RPMI7951 (cell line): ENCODE data around the gene PADI3. TPM values are rescaled to one million over a fixed set of nuclear protein-coding genes. Genes with fewer than 3 reads are reported as not detected.
"Not testable (repeated sequence)": the region's sequence is repeated elsewhere in the genome, so short reads cannot be mapped to it uniquely, and the experiment has no call there.

Experiments used
- DNase-seq: peaks from one replicate; pipeline ENCODE4 v3.0.0-alpha.2; 2012; ENCODE audit warnings: low read depth
- total RNA-seq: library from RNA; depleted of rRNA; stranded (reverse); fragments of >200 nt; shearing (Covaris generic); gene quantifications from 2 replicates; pipeline ENCODE4 v1.2.3, GENCODE V29; 2014

The PADI3 gene
- total RNA-seq, 1 experiment from 2014 or later, result 48.8 TPM

DNA sequence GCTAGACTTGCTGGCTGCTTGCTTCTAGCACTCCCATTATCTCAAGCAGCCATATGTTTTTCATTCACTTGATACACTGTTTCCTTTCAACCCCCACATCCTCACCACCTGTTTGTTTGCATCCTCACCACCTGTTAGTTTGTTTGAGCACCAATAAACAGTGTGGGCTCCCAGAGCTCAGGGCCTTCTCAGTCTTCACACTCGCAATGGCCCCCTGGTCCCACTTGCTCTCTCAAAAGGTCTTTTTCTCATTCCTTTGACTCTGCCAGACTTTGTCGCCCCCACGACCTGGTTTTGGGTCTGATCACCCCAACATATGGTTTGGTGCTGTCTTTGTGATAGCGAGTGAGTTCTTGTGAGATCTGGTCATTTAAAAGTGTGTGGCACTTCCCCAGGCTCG lies 52.9 kb downstream of the PADI3 start:
- no peak for DNase-seq

DNA sequence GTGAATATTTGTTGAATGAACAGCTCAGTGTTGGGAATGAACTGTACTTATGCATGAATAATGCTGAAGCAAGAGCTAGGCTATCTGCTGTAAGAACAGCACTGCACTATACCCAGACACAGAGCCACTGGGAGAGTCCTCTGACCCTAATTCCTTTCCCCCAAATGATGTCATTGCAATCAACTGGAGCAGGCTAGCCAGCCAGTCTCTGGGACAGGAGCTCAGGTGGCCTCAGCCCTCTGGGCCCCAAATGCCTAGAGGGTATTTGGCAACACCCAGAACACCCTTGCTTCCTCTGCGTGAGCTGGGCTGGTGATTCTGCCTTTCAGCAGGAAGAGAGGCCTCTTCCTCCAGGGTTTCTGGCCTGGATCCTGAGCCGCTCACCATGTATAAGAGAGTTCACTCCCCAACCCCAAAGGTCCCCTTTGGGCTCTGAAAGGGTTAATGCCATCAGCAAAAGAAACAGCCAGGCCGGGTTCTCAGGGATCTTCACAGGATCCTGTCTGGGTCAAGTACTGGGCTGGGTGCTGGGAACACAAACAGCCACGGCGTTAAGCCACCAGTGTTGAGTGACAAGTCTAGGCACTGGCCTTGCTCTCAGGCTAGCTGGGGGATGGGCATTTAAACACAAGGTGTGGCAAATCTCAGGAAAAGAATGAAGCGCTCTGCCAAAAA lies 55.4 kb downstream of the PADI3 start:
- peak; percentile 90 for DNase-seq

DNA sequence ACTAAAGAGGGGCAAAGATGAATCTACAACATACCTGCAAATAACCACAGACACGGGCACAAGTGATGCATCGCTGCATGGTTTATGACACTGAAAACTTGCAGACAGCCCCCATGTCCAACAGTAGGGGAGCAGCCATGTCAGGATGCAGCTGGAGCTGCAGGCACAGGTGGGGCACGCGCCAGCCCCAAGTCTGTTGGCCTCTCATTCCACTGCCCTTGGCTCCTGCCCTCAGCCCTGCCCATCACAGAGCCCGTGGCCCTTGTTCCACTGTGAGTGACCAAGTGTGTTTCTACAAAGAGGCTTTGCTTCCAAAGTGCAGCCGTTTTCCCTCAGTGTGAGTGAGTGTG lies 55.9 kb downstream of the PADI3 start:
- DNase-seq, result no peak

DNA sequence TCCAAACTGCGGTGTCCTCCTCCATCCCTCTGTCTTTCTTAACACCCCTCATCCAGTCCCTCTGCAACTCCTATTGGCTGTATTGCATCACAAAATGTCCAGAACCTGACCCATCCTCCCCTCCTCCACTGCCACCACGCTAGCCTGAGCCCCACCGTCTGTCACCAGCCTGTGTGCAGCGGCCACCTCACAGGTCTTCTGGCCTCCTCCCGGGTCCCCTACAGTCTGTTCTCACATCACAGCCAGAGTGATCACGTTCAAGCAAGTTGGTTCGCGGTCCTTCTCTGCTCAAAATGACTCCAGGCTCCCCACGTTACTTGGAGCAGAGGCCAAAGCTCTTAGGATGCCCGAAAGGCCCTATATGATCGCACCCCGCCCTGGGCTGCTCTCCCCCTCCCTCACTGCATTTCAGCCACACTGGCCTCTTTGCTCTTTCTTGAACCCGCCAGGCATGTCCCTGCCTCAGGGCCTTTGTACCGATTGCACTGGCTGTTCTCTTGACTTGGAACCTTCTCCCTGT lies 56.7 kb downstream of the PADI3 start:
- no peak for DNase-seq

DNA sequence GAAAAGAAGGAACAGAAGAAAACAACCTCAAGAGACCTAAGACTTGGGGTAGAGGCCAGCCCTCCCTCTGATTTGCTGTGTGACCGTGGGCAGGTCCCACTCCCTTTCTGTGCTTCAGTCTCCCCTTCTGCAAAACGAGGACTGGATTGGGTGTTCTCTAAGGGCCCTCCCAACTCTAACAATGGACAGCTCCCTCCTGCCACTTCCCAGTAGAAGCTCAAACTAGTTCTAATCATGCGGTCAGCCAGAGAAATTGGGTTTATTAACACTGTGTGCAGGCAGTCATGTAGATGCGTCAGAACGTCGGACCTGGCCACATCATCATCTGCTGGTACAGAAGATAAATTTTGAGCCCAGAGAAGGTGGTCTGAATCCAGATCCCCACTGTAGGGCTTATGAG lies 57.5 kb downstream of the PADI3 start:
- DNase-seq, result peak; percentile 53

DNA sequence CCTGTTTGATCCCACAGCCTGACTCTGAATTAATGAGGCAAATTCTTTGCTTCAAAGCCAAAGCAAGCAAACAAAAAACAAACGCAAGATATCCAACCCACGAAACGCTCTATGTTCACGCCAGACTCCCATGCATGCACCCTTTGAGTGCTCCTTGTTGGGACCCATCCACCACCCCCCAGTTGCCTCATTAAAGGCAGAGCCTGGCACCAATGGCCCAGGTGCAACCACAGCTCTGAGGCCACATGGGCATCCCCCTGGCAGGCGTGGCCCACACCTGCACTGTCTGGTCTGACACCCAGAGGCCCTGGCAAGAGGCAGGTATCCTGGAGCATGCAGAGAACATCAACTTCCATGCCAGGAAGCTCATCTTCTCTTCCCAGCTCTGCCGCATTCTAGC lies 58.0 kb downstream of the PADI3 start:
- no peak for DNase-seq

DNA sequence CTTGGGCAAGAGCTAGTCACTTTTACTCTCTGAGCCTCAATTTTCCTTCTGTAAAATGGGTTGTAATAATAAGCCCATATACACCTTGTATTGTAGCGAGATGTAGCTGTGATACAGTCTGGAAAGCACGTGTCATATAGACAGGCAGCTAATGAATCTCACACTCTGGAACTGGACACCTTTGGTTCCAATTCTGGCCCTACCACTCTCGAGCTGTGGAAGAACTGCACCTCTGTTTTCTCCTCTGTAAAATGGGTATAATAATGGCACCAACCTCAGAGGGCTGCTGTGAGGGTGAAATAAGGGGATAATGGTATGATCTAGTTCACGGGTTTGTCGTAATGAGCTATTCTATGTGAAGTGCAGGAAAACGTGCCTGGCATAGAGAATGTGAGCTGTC lies 58.4 kb downstream of the PADI3 start:
- DNase-seq, result no peak

DNA sequence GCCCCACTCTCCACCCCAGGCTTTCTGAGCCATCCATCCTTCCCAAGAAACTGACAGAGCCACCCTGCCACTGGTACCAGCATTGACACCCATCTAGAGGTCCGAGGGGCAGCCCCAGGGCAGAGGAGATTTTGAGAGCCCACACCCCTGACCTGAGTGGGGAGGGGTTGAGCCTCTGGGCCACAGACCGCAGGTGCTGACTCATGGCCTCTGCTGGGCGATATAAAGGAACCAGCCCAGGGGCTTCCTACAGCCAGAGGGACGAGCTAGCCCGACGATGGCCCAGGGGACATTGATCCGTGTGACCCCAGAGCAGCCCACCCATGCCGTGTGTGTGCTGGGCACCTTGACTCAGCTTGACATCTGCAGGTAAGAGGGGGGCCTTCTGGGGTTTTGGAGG lies 59.0 kb downstream of the PADI3 start, which contains the start of gene PADI4:
Gene PADI4 (plus strand): TSS at position 252 of the 400 bp plus-strand sequence. CDS start 26 bp downstream, at position 278.
- DNase-seq, result peak; percentile 39

DNA sequence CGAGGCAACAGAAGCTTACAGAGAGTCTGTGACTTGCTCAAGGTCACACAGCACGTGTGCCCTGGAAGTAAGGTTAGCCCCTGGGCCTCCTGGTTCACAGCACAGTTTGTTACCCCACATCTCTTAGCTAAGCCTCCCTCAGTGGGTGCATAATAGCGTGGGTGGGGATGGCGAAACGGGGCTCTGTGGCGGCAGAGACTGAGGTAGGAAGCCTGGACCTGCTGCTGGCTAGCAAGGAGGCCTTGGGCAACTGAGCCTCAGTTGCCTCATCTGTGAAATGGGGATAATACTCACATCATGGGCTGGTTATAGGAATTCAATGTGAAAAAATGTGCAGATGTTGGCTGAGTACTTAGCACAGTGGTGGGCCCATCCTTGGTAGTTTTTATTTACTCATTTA lies 59.7 kb downstream of the PADI3 start:
- no peak for DNase-seq

DNA sequence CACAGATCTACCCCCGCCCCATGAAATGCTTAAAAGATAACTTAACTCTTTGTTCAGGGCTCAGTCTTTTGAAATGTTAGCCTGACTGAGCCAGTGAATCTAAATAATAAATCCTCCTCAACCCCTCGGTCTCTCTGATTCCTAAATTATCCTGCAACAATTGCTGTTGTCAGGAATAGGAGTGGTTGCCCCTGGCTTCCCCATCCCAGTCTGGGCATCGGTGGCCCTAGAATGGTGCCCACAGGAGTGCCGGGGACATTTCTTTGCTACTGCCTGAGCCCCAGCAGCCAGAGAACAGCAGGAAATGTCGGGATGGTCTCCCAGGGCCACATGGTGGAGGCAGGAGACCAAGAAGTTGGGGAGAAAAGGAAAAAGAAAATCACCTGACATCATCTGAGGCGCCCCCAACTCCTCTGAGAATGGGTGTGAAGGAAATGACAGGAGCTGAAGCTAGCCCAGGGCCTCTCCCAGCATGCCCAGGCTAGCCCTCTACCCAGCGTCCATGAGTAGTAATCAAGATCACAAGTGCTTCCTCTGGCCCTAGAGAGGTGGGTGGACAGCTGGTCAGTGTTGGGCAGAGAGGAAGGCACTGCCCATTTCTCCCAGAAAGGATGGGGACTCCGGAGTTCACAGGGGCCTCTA lies 60.6 kb downstream of the PADI3 start:
- no peak for DNase-seq

DNA sequence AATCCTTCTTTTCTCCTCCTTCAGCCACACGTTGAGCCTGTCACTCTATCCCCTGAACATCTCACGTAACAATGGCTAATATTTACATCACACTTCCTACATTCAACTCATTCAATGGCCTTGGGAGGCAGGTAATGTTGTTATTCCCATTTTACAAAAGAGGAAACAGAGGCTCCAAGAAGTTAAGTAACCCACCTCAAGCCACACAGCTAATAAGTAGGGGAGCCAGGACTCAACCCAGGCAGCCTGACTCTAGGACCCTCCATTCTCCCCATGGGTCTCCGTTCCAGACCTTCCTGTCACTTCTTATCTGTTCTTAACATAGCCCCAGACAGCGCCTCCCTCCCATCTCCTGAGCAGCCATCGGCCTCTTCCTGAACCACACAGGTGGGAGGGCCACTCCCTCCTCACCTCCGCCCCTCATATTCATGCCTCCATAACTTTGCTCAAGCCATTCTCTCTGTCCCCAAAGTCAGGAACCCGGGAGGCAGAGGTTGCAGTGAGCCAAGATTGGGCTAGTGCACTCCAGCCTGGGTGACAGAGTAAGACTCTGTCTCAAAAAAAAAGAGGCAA lies 61.3 kb downstream of the PADI3 start:
- no peak for DNase-seq

DNA sequence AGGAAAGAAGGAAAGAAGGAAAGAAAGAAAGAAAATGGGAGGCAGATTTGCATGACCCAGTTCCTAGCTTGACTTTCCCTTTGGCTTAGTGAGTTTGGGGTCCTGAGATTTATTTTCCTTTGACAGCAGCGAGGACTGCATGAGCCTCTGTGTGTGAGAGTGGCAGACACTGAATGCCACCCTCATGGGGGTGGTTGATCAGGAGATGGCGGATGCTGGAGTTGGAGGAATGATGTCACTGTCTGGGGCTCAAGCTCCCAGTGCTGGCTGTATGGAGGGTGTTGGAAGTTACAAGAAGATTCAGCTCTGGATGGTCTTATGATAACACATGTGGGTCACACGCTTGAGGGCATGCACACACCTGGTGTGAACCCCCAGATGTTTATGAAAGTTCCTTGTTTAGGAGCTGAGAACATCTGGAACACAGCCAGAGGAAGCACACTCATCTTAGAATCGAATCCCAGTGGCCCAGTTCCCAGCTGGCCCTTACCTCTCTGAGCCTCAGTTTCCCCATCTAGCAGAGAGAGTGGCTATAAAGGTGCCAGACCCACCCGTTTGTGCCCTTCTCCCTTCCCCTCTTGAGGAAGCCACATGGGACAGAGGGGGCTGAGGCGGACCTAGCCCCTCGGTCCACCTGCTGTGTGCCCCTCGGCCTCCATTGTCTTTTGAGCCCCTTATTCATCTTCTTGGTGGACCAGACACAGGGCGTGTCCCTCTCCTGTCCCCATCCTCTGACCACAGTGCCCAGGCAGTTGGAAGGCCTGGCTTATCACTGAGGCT lies 64.8 kb downstream of the PADI3 start:
- peak; percentile 33 for DNase-seq

DNA sequence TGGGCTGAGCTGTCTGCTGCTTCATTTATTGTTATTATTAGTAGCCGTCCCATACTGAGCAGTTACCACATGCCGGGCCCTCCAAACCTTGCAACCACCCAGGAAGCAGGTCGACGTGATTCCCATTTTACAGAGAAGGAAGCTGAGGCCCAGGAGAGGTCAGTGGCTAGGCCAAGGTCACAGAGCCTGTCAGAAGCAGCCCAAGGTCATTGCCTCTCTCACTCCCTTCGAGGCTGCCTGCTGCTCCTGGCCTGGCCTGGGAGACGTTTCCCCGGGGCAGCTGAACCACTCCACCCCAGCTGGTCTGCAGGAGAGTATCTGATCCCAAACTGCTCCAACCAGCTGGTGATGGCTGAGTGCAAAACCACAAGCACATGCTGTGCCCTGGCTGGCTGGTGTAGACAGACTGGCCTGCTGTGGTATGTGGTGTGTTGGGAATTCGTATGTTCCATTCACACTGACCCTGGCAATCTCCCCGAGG lies 65.6 kb downstream of the PADI3 start:
- peak; percentile 90 for DNase-seq

DNA sequence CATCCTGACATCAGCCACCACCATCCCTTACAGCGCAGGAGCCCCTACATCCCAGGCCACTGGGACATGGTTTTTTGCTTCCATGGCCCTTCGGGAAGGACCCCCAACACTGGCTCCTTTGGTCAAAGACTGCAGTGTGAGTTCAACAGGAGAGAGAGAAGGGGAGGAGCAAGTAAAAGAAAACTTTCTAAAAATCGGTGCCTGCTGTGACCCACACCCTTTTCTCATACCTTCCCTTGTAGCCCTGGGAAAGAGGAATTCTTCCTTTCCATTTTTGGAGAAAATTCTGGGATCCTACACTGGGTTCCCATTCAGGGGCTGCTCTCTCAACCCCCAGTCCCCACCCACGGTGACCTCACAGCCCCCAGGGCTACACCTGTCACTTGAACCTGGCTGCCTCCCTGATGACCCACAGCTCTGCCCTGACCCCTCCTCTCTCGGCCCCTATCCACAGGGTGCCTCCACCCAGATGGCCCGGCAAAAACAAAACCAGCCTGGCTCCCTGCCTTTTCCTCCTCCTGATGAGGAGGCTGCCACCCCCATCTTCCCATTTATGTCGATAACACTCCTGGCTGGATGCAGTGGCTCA lies 66.7 kb downstream of the PADI3 start:
- DNase-seq, result no peak

DNA sequence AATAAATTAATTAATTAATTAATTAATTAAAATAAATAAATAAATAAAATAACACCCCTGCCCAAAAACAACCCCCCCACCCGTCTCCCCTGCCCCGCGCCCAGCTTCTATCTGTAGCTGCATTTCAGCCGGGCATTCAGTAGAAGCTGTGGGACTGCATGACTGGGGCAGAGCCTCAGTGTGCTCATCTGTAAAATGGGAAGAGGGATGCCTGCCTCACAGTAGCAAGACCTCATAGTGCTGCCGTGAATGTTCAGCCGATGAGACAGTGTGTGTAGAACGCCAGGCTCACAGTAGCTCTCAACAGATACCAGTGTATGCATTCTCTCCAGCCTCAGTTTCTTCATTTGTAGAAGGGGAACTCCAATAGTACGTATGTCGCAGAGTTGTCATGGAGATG lies 67.8 kb downstream of the PADI3 start:
- no peak for DNase-seq

DNA sequence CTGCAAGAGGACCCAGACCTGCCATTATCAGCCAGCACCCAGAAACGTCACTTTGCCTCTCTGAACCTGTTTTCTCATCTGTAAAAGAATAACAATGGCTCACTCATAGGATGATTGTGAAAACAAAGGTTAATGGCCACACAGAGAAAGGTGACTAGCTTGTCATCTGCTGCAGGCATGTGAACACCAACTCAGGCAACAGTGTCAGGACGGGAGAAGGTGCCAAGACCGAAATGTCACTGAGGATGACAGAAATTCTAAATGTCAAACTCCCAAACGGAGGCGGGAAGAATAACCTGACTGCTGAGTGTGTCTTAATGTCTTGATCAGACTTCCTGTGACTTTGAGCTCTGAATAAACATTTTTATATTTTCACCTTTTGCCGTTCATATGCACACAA lies 69.4 kb downstream of the PADI3 start:
- no peak for DNase-seq

DNA sequence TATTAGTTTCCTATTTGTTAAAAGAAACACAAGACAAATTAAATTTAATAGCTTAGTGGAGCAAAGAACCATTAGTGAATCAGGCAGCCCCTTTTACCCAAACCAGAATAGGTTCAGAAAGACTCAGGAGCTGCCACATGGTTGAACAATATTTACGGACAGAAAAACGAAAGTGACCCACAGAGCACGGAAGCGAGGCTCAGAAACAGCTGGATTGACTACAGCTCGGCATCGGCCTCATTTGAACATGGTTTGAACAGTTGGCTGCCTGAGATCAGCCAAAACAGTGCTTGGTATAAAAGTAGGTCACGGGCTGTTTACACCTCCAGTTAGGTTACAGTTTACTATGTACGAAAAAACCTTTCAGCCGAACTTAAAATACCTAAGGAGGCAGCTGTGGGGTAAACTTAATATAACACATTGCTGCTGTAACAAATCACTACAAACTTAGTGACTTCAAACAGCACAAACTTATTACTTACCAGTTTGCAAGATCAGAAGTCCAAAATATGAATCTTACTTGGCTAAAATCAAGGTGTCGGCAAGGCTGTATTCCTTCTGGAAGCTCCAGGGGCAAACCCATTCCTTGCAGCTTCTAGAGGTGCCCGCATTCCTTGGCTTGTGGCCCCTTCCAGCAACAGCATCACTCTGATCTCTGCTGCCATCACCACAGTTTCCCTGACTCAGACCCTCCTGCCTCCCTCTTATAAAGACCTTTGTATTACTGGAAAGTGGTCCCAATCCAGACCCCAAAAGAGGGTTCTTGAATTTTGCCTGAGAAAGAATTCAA lies 70.9 kb downstream of the PADI3 start:
- DNase-seq, result peak; percentile 62

DNA sequence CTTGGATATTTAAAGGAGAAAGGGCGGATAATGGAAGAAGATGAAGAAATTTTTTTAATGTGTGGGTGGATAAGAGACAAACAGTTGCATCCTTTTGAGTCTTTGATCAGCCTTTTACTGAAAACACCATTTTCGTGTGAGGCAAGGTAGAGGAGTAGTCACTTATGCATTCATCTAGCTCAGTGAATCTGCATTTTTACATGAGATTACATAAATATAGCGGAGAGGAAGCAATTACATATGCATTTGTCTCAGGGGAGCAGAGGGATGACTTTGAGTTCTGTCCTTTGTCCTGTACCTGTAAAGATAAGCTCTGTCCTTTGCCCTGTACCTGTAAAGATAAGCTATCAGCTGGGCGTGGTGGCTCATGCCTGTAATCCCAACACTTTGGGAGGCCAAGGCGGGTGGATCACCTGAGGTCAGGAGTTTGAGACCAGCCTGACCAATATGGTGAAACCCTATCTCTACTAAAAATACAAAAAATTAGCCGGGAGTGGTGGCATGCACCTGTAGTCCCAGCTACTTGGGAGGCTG lies 73.0 kb downstream of the PADI3 start:
- not testable (repeated sequence) for DNase-seq

DNA sequence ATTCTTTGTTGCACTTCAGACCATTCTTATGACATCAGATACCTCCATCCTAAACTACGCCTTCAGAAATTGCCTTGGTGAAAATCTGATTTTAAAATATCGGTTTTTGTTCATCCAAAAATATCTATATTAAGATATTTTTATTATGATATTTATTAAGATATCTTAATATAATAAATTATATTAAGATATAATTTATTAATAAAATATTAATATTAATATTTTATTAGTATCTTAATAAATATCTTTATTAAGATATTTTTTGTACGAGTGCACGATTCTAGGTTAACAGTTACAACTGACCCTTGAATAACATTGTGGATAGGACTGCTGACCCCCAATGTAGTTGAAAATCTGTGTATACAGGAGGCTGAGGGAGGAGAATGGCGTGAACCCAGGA lies 80.0 kb downstream of the PADI3 start:
- DNase-seq, result no peak

DNA sequence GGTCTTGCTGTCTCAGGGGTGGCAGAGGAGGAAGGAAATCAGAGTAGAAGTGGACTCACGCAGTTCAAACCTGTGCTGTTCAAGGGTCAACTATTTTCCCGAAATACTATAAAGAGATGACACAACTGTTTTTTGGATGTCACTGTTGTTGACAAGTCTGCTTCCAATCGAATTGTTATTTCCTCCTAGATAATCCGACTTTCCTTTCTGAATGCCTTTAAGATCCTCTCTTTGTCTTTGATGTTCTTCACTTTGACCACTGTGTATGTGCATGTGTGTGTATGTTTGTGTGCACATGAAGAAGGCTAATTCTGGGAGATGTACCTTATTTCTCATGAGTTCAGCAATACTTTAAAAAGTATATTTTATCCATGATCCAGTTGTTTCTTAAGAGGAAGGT lies 80.7 kb downstream of the PADI3 start:
- DNase-seq, result no peak

DNA sequence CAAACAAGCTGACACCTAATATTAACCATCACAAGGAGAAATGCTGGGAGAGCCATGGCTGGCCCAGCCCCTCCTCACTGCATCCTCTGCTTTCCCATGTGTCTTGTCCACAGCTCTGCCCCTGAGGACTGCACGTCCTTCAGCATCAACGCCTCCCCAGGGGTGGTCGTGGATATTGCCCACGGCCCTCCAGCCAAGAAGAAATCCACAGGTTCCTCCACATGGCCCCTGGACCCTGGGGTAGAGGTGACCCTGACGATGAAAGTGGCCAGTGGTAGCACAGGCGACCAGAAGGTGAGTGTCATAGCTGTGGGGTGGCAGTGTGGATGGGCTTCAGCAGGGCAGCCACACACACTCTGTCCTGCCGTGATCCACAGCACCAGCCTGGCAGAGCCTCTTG lies 82.0 kb downstream of the PADI3 start:
- no peak for DNase-seq
